Activated CD8-positive, alpha-beta memory T cell treated with anti-CD3 and anti-CD28 coated beads, Interleukin-2, amount 50 U/mL, for 4 hours (primary cell): ENCODE results near the gene NKIRAS1.
"Not testable (repeated sequence)": the region's sequence is repeated elsewhere in the genome, so short reads cannot be mapped to it uniquely, and the experiment has no call there.

Experiments used
- DNase-seq: peaks from one replicate; pipeline ENCODE4 v3.0.0-alpha.2; 2020

The NKIRAS1 gene

GRCh38 chr3:23895181-23895580 is 21.6 kb downstream of the NKIRAS1 start:
- no peak for DNase-seq

GRCh38 chr3:23894254-23895061 is 22.3 kb downstream of the NKIRAS1 start:
- no peak for DNase-seq

DNA sequence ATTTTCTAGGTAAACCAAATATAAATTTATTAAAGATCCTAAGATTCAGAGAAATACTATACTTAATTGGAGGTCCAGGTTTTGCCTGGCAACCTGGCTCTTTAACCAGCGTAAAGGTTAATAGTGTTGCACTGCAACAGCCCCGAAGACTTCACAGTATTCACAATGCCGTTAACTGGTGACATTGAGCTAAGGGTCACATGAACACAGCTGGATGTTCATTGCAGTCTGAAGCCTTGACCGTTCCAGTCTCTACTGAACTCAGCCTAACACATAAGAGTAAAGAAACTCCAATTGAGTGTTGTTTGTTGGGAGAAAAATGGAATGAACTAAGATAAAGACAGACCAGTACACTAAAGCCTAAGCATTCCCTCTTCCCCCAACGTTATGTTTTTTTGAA is 26.8 kb downstream of the NKIRAS1 start:
- DNase-seq, result no peak

DNA sequence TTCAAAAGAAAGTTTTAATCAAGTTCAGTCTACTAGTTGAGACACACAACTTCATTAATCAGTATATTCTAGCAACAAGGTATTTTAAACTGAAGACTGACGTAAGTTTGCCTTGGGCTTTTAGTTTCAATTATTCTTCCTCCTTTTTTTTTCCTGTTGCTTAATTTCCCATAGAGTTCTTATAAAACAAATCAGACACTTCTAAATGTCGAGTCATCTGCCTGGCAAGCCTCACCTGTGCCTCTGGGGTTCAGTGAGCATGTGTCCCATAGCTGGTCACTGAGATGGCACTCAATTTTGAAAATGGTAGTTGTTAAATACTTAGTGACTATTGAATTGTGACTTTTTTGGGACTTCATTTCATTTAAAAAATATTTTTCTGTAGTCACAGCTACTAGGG is 27.4 kb downstream of the NKIRAS1 start:
- DNase-seq, result no peak

- DNase-seq, result no peak
Observed at GRCh38 chr3:23888617-23889228, 28.1 kb downstream of the NKIRAS1 start.

GRCh38 chr3:23886311-23886710 is 30.5 kb downstream of the NKIRAS1 start:
- no peak for DNase-seq

DNA sequence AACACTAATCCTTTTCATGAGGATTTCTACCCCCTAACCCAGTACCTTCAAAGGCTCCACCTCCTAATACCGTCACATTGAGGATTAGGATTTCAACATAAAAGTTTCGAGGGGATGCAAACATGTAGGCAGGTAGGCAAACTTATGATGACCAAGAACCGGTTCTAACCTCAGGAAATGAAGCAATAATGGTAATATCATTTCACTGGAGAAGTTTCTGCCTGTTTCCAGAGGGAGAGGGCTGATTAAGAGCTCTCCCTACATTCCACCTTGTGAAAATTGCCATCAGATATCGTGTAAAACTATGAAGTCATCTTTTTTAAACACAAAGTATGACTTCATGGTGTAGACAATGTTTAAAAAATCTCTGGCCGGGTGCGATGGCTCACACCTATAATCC is 31.6 kb downstream of the NKIRAS1 start:
- no peak for DNase-seq

- DNase-seq, result no peak
Observed at GRCh38 chr3:23884481-23884880, 32.3 kb downstream of the NKIRAS1 start.

- no peak for DNase-seq
Observed at GRCh38 chr3:23882487-23882918, 34.3 kb downstream of the NKIRAS1 start.

DNA sequence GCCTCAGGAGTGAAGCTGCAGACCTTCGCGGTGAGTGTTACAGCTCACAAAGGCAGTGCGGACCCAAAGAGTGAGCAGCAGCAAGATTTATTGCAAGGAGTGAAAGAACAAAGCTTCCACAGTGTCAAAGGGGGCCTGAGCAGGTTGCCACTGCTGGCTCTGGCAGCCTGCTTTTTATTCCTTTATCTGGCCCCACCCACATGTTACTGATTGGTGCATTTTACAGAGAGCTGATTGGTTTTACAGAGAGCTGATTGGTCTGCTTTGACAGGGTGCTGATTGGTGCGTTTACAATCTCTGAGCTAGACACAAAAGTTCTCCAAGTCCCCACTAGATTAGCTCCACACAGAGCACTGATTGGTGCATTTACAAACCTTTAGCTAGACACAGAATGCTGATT is 34.8 kb downstream of the NKIRAS1 start:
- not testable (repeated sequence) for DNase-seq

DNA sequence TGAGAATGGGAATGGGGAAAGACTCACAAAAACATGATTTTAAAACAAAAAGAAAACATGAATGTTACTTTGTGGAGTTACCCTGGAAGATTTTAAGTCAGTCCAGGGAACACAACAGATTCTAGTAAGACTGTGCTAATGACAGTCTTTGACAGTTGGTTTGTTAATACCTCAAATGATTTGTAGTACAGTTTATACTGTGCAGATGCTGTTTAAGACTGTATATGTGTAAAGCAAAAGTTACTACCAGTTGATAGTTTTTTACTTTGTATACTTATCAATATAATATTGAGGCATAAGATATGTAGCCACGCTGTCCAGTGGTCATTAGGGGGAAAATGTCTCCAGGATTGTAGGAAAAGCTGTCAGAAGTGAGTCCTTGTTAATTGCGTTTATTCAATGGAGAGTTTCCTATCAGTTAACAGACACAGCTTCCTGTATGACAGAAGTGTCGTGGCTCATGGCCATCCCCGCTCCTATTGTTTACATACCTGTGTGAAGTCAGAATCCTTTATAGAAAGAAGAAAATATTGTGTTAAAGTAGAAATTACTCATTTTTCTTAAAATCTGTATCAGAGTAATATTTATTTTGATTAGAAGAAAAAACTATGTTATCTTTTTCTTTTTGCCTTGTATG is 36.0 kb downstream of the NKIRAS1 start:
- DNase-seq, result no peak

GRCh38 chr3:23879485-23879884 is 37.3 kb downstream of the NKIRAS1 start:
- DNase-seq, result no peak

DNA sequence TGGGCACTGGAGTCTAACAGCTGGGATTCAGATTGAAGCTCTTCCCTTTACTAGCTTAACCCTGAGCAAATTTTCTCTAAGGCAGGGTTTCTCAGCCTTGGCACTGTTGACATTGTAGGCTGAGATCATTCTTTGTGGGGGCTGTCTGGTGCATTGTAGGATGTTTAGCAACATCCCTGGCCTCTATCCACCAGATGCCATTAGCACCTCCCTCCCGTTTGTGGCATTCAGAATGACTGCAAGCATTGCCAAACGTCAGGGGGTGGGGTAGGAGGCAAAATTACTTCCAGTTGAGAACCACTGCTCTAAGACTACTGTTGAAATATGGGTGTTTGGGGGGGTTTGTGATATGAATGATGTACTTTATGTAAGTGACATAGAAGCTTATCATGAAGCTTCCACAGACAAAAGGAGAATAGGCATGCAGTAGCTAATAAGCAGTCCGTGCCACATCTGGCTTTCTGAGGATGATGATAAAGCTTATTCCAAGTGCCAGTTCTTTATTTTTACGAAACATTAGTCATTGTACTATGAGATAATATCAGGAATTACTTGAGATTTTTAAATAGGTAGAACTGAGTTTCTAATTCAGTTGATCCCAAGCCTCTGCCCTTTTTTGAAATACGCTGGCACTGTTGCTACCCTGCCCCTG is 39.3 kb downstream of the NKIRAS1 start:
- DNase-seq, result no peak

DNA sequence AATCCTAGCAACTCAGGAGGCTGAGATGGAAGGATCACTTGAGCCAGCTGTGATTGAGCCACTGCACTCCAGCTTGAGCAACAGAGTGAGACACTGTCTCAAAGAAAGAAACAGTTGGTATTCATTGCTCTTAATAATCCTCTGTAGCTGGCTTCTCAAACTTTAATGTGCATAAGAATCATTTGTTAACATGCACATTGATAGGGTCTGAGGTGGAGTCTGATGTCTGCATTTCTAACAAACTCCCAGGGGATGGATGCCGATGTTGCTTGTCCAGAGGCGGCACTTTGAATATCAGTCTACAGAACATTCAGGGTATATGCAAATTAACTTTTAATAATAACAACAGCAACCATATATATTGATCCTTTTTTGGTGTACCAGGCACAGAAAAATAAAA is 39.9 kb downstream of the NKIRAS1 start:
- no peak for DNase-seq

- DNase-seq, result no peak
Observed at GRCh38 chr3:23875113-23875725, 41.6 kb downstream of the NKIRAS1 start.

DNA sequence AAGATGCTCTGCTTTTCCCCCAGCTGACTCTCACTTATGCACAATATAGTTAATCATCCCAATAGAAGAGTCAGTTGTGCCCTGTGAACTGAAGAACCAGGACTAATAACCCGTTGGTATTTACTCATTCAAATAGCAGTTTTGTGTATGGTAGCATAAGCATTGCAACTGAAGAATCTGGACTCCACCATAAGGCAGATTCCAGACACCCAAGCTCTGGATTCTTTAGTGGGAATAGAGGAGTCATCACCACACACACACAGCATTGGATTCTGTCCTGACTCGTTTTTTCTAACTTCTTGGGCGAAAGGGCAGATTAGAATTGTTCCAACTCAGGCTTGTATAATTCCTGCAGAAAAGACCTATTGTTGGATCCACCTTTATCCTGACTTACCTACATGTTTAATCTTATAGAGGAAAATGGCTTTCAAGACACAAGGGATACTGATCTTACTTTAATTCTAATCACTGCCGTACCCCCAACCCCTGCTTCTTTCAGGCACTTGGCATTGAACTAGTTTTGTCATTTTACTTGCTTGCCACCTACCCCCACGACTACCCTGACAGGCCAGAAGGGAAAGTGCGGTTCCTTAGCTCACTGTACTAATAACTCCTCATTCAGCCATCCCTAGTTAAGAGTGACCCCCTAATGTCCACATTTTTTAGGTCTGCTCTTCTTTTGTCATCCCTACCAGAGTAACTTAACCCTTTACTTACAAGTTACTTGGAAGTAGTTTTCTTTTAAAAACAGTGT is 42.3 kb downstream of the NKIRAS1 start:
- DNase-seq, result no peak

DNA sequence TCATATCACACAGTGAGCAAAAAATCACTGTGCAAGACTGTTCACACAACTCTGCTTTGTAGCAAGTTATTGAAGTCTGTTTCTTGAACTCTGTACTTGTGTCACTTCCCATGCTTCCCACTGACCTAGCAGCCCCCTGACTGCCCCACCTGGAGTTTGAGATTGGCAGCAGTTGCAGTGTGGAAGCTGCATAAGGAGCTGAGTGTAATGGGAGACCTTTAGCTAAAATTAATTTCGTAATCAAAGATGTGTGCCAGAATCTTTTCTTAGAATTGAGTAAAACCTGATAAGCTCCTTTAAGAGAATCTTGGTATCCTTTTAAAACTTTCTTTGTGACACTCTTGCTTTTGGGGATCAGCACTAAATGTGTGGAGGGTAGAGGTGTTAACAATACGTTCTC is 42.8 kb downstream of the NKIRAS1 start:
- DNase-seq, result no peak

DNA sequence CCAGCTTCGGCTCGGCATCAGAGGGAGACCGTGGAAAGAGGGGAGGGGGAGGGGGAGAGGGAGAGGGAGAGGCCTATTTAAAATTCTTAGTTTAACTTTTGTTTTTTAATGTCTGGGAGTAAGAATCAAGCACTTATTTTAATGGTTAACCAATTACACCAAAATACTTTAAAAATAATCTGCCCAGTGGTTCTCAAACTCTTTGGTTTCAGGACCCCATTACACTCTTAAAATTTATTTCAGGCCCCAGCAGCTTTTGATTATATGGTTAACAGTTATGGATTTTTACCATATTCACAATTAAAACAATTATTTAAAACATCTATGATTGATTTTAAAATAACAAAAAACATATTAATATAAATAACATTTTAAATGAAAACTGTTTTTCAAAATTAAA is 44.5 kb downstream of the NKIRAS1 start:
- no peak for DNase-seq

- DNase-seq, result not testable (repeated sequence)
Observed at GRCh38 chr3:23871361-23871760, 45.4 kb downstream of the NKIRAS1 start.

- DNase-seq, result not testable (repeated sequence)
Observed at GRCh38 chr3:23870663-23871043, 46.1 kb downstream of the NKIRAS1 start.

DNA sequence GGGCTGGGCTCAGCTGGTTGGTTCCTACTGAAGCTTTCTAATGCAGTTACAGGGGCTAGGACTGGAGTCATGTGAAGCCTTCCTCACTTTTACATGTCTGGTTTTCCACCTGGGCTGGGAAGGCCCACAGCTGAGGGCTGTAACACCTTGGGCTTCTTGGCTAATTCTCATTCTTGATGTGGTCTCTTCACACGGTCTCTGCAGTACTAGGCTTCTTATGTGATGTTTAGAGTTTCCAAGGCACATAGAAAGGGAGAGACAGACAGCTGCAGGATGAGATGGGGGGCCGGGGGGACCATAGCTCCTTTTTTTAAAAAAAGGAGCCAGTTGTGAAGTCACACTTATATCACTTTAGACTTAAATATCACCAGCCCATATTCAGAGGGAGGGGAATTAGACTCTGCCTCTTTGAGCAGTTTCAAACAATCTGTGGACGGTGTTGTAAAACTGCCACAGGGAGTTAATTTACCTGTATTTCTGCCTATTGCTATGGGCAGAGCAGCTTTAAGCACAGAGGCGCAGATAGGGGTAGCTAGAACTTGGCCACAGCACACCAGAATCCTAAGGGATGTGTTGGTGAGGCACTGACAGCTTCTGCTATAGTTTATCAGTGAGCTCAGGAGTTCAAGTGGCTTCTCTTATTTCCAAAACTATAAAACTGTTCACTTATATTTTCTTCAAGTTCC is 46.7 kb downstream of the NKIRAS1 start:
- DNase-seq, result no peak

GRCh38 chr3:23867838-23868237 is 49.0 kb downstream of the NKIRAS1 start:
- no peak for DNase-seq
